ENCODE measurements around the gene ACTN1.

DNA sequence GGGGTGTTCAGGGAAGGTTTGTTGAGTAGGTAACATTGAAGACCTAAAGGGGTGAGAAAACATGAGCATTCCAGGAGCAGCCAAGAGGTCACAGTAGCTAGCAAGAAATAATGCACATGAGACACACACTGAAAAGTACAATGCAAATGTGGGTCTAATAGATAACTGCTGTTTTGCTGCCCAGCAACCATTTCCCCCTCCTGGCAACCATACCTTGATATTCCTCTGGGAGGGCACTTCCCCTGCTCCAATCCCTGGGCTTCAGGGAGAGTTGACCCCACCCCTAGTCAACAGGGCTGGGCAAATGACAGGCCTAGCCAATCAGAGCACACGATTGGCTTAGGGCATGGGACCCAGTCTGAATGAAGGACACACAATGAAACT lies 8.5 kb upstream of the ACTN1 start:
- TF ChIP-seq, protein P1, sequence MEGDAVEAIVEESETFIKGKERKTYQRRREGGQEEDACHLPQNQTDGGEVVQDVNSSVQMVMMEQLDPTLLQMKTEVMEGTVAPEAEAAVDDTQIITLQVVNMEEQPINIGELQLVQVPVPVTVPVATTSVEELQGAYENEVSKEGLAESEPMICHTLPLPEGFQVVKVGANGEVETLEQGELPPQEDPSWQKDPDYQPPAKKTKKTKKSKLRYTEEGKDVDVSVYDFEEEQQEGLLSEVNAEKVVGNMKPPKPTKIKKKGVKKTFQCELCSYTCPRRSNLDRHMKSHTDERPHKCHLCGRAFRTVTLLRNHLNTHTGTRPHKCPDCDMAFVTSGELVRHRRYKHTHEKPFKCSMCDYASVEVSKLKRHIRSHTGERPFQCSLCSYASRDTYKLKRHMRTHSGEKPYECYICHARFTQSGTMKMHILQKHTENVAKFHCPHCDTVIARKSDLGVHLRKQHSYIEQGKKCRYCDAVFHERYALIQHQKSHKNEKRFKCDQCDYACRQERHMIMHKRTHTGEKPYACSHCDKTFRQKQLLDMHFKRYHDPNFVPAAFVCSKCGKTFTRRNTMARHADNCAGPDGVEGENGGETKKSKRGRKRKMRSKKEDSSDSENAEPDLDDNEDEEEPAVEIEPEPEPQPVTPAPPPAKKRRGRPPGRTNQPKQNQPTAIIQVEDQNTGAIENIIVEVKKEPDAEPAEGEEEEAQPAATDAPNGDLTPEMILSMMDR (IDR thresholded peaks at IDR 0.05): no peak
- TF ChIP-seq POLR2A (IDR thresholded peaks at IDR 0.05): no peak
